ENCODE data around the gene KCTD10. TPM values are rescaled to one million over a fixed set of nuclear protein-coding genes. Genes with fewer than 3 reads are reported as not detected.
A peak's percentile ranks its signal among the peaks of the same experiment; 100 is the strongest.

Gene KCTD10
- total RNA-seq, 4 donors from 2014 or later: 38.2 to 88.4 (median 63.6) TPM

GRCh38 chr12:109447482-109447881 is 29.6 kb downstream of the KCTD10 start:
- no peak for DNase-seq
- no peaks in the 10 kb centered on the region for H3K36me3 ChIP-seq
- no peaks in the 10 kb centered on the region for H3K27me3 ChIP-seq
- intact Hi-C loops (cut with DNase I; ENCODE audit: low total_unique reads): no loop called here
- no peaks in the 10 kb centered on the region for H3K9me3 ChIP-seq
- no peak overlapping the region for H3K4me3 ChIP-seq
- no peak for TF ChIP-seq CTCF (IDR thresholded peaks at IDR 0.05)
- no peak for TF ChIP-seq POLR2A (IDR thresholded peaks at IDR 0.05)
- peaks cover 0 to 4% of the 10 kb centered on the region in 2 donors for H3K4me1 ChIP-seq
- no peak overlapping the region for H3K27ac ChIP-seq

GRCh38 chr12:109446869-109447268 is 30.2 kb downstream of the KCTD10 start:
- H3K4me3 ChIP-seq: no peak overlapping the region
- no peaks in the 10 kb centered on the region for H3K9me3 ChIP-seq
- no peak overlapping the region for H3K27ac ChIP-seq
- intact Hi-C loops (cut with DNase I; ENCODE audit: low total_unique reads): no loop called here
- no peak for TF ChIP-seq CTCF (IDR thresholded peaks at IDR 0.05)
- no peak for TF ChIP-seq POLR2A (IDR thresholded peaks at IDR 0.05)
- no peaks in the 10 kb centered on the region for H3K27me3 ChIP-seq
- peaks cover 0 to under 1% of the 10 kb centered on the region in 2 donors for H3K4me1 ChIP-seq
- H3K36me3 ChIP-seq: no peaks in the 10 kb centered on the region
- DNase-seq: no peak

GRCh38 chr12:109445191-109445609 is 31.9 kb downstream of the KCTD10 start:
- TF ChIP-seq POLR2A (IDR thresholded peaks at IDR 0.05) (no peak), CTCF (IDR thresholded peaks at IDR 0.05) (no peak)
- Histone ChIP-seq H3K4me1 (no peaks in the 10 kb centered on the region), H3K9me3 (no peaks in the 10 kb centered on the region), H3K36me3 (no peaks in the 10 kb centered on the region), H3K27ac (peak overlapping the region in 1 of 2 donors; percentile 55), H3K27me3 (no peaks in the 10 kb centered on the region), H3K4me3 (no peak overlapping the region)
- DNase-seq: no peak
- intact Hi-C loops (cut with DNase I; ENCODE audit: low total_unique reads): no loop called here

DNA sequence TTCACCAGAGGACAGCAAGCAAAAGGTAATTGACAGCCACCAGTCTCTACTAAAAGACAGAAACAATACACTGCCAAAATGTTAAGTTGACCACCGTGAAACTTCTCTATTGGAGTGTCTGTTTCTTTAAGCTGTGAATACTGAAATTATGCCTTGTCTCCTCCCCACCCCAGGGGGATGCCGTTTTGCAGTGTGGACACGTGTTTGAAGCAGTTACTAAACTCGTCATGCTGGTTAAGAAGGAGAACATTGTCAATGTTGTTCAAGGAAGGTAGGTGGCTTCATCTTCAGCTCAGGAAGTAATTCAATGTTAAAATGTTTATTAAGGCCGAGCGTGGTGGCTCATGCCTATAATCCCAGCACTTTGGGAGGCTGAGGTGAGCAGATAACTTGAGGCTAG is 32.8 kb downstream of the KCTD10 start:
- H3K27ac ChIP-seq: peak overlapping the region in 1 of 2 donors; percentile 55
- no peaks in the 10 kb centered on the region for H3K4me1 ChIP-seq
- intact Hi-C loops (cut with DNase I; ENCODE audit: low total_unique reads): no loop called here
- H3K27me3 ChIP-seq: no peaks in the 10 kb centered on the region
- TF ChIP-seq CTCF (IDR thresholded peaks at IDR 0.05) (no peak), POLR2A (IDR thresholded peaks at IDR 0.05) (no peak)
- no peaks in the 10 kb centered on the region for H3K36me3 ChIP-seq
- no peak for DNase-seq
- H3K9me3 ChIP-seq: no peaks in the 10 kb centered on the region
- H3K4me3 ChIP-seq: no peak overlapping the region

- Histone ChIP-seq H3K9me3 (no peaks in the 10 kb centered on the region), H3K36me3 (no peaks in the 10 kb centered on the region), H3K27me3 (no peaks in the 10 kb centered on the region), H3K4me1 (no peaks in the 10 kb centered on the region), H3K4me3 (no peak overlapping the region), H3K27ac (peak overlapping the region in 1 of 2 donors; percentile 55)
- TF ChIP-seq CTCF (IDR thresholded peaks at IDR 0.05) (no peak), POLR2A (IDR thresholded peaks at IDR 0.05) (no peak)
- intact Hi-C loops (cut with DNase I; ENCODE audit: low total_unique reads): no loop called here
- DNase-seq: no peak
Measured at GRCh38 chr12:109443794-109444193, 33.3 kb downstream of the KCTD10 start.

All from uterus (tissue), 4 donors.